CD4-positive, alpha-beta T cell treated with Interferon alpha-2 for 1 hour (primary cell): Measurements from ENCODE around the gene SOHLH1.

Experiments
- DNase-seq, 2 donors: peaks; one replicate each; pipeline ENCODE4 v3.0.0-alpha.2; 2020 to 2022

The SOHLH1 gene

DNA sequence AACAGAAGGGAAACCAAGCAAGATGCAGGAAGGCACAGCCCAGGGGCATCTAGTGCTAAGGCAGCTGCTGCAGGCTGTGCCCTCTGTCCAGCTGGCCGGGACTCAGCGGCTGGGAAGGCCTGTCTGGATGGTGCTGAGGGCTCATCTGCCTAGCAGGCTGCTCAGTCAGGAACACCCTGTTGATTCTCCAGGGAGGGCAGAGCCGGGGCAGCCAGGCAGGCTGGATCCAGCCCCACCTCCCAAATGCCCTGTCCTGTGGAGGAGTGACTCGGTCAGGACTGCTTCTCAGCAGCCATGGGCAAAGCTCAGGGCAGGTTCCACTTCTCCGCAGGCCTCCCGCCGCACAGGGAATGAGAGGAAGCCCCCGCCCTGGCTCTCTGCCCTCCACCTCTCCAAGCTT, 44.0 kb downstream of the SOHLH1 start:
- DNase-seq, result no peak

GRCh38 chr9:135650408-135650807, 48.9 kb downstream of the SOHLH1 start:
- DNase-seq, result no peak

GRCh38 chr9:135649508-135649907, 49.8 kb downstream of the SOHLH1 start:
- no peak for DNase-seq

DNA sequence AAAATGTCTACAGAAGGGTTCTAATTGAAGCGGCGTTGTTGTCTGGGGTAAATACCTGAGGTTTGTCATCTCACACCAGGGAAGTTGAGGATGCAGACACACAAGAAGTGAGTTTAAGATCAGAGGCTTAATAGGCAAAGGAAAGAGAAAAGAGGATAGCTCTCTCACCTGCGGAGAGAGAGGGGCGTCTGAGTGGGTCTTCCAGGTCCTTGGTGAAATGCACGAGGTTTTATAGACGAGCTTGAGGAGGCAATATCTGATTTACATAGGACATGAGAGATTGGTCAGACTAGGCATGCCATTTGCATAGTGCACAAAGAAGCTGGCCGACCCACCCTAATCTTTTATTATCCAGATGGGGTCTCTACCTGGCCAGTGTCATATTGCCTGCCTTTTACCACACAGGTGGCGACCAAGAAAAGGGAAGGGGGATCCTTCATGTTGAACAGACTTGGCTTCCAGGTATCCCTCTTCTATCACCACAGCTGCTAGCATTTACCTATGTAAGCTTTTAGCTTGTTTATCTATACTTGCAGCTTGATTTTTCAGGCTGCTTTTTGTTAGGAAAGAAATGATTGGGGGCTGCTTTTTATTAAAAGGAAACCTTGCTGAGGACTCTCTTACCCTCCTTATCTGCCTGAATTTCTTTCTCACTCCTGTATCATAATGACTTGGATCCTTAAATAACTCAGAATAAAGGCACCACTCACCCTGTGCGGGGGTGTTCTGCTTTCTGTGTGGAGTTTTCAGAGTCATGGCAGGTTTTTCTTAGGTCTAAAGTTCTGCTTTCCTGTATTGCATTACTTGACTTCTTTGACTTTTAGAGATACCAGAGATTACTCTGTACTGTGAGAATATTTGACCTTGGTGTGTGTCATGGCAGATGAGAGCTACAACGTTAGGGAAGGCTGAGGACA, 50.5 kb downstream of the SOHLH1 start:
- DNase-seq, result no peak

- no peak for DNase-seq
Observed at GRCh38 chr9:135647884-135648283, 51.4 kb downstream of the SOHLH1 start.

GRCh38 chr9:135644631-135645218, 54.6 kb downstream of the SOHLH1 start:
- DNase-seq, result no peak
